ENCODE results near the gene ECSCR.
"Not testable (repeated sequence)": the region's sequence is repeated elsewhere in the genome, so short reads cannot be mapped to it uniquely, and the experiment has no call there.

Gene ECSCR

GRCh38 chr5:139492700-139493192 is 30.2 kb upstream of the ECSCR start:
- TF ChIP-seq, protein P1, sequence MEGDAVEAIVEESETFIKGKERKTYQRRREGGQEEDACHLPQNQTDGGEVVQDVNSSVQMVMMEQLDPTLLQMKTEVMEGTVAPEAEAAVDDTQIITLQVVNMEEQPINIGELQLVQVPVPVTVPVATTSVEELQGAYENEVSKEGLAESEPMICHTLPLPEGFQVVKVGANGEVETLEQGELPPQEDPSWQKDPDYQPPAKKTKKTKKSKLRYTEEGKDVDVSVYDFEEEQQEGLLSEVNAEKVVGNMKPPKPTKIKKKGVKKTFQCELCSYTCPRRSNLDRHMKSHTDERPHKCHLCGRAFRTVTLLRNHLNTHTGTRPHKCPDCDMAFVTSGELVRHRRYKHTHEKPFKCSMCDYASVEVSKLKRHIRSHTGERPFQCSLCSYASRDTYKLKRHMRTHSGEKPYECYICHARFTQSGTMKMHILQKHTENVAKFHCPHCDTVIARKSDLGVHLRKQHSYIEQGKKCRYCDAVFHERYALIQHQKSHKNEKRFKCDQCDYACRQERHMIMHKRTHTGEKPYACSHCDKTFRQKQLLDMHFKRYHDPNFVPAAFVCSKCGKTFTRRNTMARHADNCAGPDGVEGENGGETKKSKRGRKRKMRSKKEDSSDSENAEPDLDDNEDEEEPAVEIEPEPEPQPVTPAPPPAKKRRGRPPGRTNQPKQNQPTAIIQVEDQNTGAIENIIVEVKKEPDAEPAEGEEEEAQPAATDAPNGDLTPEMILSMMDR (IDR thresholded peaks at IDR 0.05; ENCODE audit: low read length, missing control alignments), result no peak
- no peak overlapping the region for H3K4me3 ChIP-seq (replicated peaks; ENCODE audit: low read depth, low read length)
- DNase-seq (ENCODE audit: low read depth), result peak; percentile 46

GRCh38 chr5:139488260-139488659 is 25.7 kb upstream of the ECSCR start:
- TF ChIP-seq, protein P1 (IDR thresholded peaks at IDR 0.05; ENCODE audit: low read length, missing control alignments), result no peak
- DNase-seq (ENCODE audit: low read depth), result no peak
- no peak overlapping the region for H3K4me3 ChIP-seq (replicated peaks; ENCODE audit: low read depth, low read length)

- no peak for DNase-seq (ENCODE audit: low read depth)
- H3K4me3 ChIP-seq (replicated peaks; ENCODE audit: low read depth, low read length), result no peak overlapping the region
- TF ChIP-seq, protein P1 (IDR thresholded peaks at IDR 0.05; ENCODE audit: low read length, missing control alignments), result no peak
These were observed 23.7 kb upstream of the ECSCR start for GRCh38 chr5:139486201-139486600.

- H3K4me3 ChIP-seq (replicated peaks; ENCODE audit: low read depth, low read length), result peak overlapping the region; percentile 56
- not testable (repeated sequence) for DNase-seq (ENCODE audit: low read depth)
These were observed 20.3 kb upstream of the ECSCR start for GRCh38 chr5:139482890-139483208.

DNA sequence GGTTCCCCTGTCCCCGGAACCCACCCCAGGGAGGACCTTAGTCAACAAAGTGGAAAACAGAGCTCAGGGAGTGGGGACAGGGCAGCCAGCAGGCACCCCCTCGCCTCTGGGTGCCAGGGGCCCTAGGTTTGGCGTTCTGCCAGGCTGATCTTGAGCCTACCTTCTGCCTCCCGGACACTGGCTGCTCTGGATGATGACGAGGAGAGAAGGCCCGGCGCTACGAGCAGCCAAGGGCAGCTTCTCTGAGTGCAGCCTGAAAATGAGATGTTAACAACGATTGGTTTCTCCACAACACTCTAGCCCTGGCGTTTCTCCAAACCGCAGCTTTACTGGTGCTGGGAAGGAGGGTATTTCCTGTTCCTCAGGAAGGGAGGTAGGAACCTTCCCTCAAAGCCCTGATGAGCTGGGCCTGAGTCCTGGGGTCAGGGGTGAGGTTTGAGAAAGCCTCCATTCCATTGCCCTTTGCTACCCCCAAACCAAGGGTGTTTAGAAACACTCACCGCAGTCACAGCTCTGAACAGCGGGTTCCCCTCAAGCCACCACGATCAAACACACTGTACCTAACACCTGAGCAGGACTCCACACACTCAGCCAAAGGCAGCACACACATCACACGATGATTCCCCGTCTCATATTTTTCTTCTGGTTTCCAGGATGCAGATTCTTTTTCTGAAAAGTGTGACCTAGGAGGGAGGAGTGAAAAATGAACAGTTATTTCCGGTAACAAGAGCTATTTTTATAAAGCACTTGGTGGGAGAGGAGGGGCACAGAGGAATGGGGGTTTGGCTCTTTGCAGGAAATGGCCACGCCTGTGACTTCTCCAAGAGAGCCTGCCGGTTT is 19.7 kb upstream of the ECSCR start, which contains the start of gene STING1:
Gene STING1, minus strand, starts transcription at position 709 of the 840 bp plus-strand sequence. CDS start 1,054 bp downstream, outside the sequence.
- peak within 1 kb of the TSS; percentile 56 for H3K4me3 ChIP-seq (replicated peaks; ENCODE audit: low read depth, low read length)
- peak; percentile 99 for DNase-seq (ENCODE audit: low read depth)
- TF ChIP-seq, protein P1 (IDR thresholded peaks at IDR 0.05; ENCODE audit: low read length, missing control alignments), result no peak

DNA sequence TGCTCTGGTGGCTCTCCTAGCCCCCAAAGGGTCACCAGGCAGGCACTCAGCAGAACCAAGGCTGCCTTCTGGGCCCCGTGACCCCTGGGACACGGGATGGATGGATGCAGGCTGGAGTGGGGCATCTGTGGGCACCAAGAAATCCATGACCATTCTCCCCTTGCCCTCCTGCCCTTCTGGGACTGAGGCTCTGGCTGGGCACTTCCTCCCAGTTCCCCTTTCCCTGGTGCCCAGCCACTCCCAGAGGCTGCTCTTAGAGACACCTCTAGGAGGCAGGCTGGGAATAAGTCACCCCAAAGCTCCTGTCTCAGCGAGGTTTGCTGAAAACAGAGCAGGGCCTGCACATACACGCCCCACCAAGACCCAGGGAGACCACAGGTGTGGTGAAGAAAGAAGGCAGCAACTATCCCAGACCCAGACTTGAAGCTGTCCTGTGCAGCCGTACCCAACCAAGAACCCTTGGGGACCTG is 19.1 kb upstream of the ECSCR start:
- DNase-seq (ENCODE audit: low read depth), result peak; percentile 35
- TF ChIP-seq, protein P1 (IDR thresholded peaks at IDR 0.05; ENCODE audit: low read length, missing control alignments), result peak; percentile 27
- H3K4me3 ChIP-seq (replicated peaks; ENCODE audit: low read depth, low read length), result peak overlapping the region; percentile 56

- TF ChIP-seq, protein P1 (IDR thresholded peaks at IDR 0.05; ENCODE audit: low read length, missing control alignments), result no peak
- peak; percentile 61 for DNase-seq (ENCODE audit: low read depth)
- H3K4me3 ChIP-seq (replicated peaks; ENCODE audit: low read depth, low read length), result peak overlapping the region; percentile 56
These were observed 18.6 kb upstream of the ECSCR start for GRCh38 chr5:139481122-139481533.

DNA sequence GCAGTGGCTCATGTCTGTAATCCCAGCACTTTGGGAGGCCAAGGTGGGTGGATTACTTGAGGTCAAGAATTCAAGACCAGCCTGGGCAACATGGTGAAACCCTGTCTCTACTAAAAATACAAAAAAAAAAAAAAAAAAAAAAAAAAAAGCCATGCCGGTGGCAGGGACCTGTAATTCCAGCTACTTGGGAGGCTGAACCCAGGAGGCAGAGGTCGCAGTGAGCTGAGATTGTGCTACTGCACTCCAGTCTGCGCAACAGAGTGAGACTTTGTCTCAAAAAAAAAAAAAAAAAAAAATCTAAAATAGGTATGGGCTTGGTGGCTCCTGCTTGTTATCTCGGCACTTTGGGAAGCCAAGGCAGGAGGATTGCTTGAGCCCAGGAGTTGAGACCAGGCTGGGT is 17.2 kb upstream of the ECSCR start:
- H3K4me3 ChIP-seq (replicated peaks; ENCODE audit: low read depth, low read length); DNase-seq (ENCODE audit: low read depth): not testable (repeated sequence)

GRCh38 chr5:139478657-139479423 is 16.3 kb upstream of the ECSCR start:
- not testable (repeated sequence) for DNase-seq (ENCODE audit: low read depth)

More at GRCh38 chr5:139478657-139479423, 16.3 kb upstream of the ECSCR start:
- H3K4me3 ChIP-seq (replicated peaks; ENCODE audit: low read depth, low read length), result not testable (repeated sequence)
